HEK293 (cell line): Measurements from ENCODE around the gene SNX10.
A peak's percentile ranks its signal among the peaks of the same experiment; 100 is the strongest.

Experiments used
- BCL11B ChIP-seq: fragments of 450-650 bp; formaldehyde crosslinking; IDR thresholded peaks from 2 replicates; pipeline ENCODE4 v1.5.1; 2016; ENCODE audit warnings: low read depth, missing biosample characterization, missing genetic modification characterization
- BCL6B ChIP-seq: fragments of 450-650 bp; formaldehyde crosslinking; IDR thresholded peaks from 2 replicates; pipeline ENCODE4 v1.5.1; 2017; ENCODE audit warnings: missing biosample characterization, missing genetic modification characterization
- KLF17 ChIP-seq: fragments of 450-650 bp; formaldehyde crosslinking; IDR thresholded peaks from 2 replicates; pipeline ENCODE4 v1.5.1; 2016; ENCODE audit warnings: missing biosample characterization, missing genetic modification characterization
- KLF7 ChIP-seq: fragments of 450-650 bp; formaldehyde crosslinking; IDR thresholded peaks from 2 replicates; pipeline ENCODE4 v1.5.1; 2016; ENCODE audit warnings: missing biosample characterization, missing genetic modification characterization, borderline replicate concordance
- KLF9 ChIP-seq: fragments of 450-650 bp; formaldehyde crosslinking; IDR thresholded peaks from 2 replicates; pipeline ENCODE4 v1.5.1; 2016; ENCODE audit warnings: missing biosample characterization, missing genetic modification characterization, low read depth
- OVOL3 ChIP-seq: fragments of 450-650 bp; formaldehyde crosslinking; IDR thresholded peaks from 2 replicates; pipeline ENCODE4 v1.5.1; 2016; ENCODE audit warnings: missing biosample characterization, missing genetic modification characterization
- PRDM2 ChIP-seq: fragments of 450-650 bp; formaldehyde crosslinking; IDR thresholded peaks from 2 replicates; pipeline ENCODE4 v1.5.1; 2016; ENCODE audit warnings: missing biosample characterization, missing genetic modification characterization, borderline replicate concordance
- SALL2 ChIP-seq: fragments of 450-650 bp; formaldehyde crosslinking; IDR thresholded peaks from 2 replicates; pipeline ENCODE4 v1.5.0; 2017; ENCODE audit warnings: missing biosample characterization, mild to moderate bottlenecking, missing genetic modification characterization, borderline replicate concordance
- TSHZ1 ChIP-seq: fragments of 450-650 bp; formaldehyde crosslinking; IDR thresholded peaks from 2 replicates; pipeline ENCODE4 v1.5.1; 2016; ENCODE audit warnings: missing biosample characterization, missing genetic modification characterization, borderline replicate concordance
- ZNF221 ChIP-seq: fragments of 450-650 bp; formaldehyde crosslinking; IDR thresholded peaks from 2 replicates; pipeline ENCODE4 v1.5.1; 2017; ENCODE audit warnings: missing biosample characterization, missing genetic modification characterization, borderline replicate concordance
- ZNF324 ChIP-seq: fragments of 450-650 bp; formaldehyde crosslinking; IDR thresholded peaks from 2 replicates; pipeline ENCODE4 v1.5.1; 2016; ENCODE audit warnings: missing biosample characterization, missing genetic modification characterization
- ZNF341 ChIP-seq: fragments of 450-650 bp; formaldehyde crosslinking; IDR thresholded peaks from 2 replicates; pipeline ENCODE4; 2016; ENCODE audit warnings: low read depth, missing biosample characterization, missing genetic modification characterization
- ZNF362 ChIP-seq: fragments of 450-650 bp; formaldehyde crosslinking; IDR thresholded peaks from 2 replicates; pipeline ENCODE4 v1.5.1; 2016; ENCODE audit warnings: missing biosample characterization, missing genetic modification characterization
- ZNF366 ChIP-seq: fragments of 450-650 bp; formaldehyde crosslinking; conservative IDR thresholded peaks from 2 replicates; pipeline ENCODE4 v1.5.1; 2016; ENCODE audit warnings: missing biosample characterization, missing genetic modification characterization
- ZNF37A ChIP-seq: fragments of 450-650 bp; IDR thresholded peaks from 2 replicates; pipeline ENCODE4 v1.5.1; 2018; ENCODE audit warnings: missing biosample characterization, missing genetic modification characterization
- ZNF433 ChIP-seq: fragments of 450-650 bp; formaldehyde crosslinking; IDR thresholded peaks from 2 replicates; pipeline ENCODE4 v1.5.1; 2016; ENCODE audit warnings: missing biosample characterization, missing genetic modification characterization, low read depth
- ZNF544 ChIP-seq: fragments of 450-650 bp; formaldehyde crosslinking; IDR thresholded peaks from 2 replicates; pipeline ENCODE4 v1.5.0; 2017; ENCODE audit warnings: missing biosample characterization, missing genetic modification characterization
- ZNF580 ChIP-seq: fragments of 450-650 bp; formaldehyde crosslinking; IDR thresholded peaks from 2 replicates; pipeline ENCODE4 v1.5.1; 2016; ENCODE audit warnings: missing biosample characterization, missing genetic modification characterization
- ZNF621 ChIP-seq: fragments of 450-650 bp; formaldehyde crosslinking; IDR thresholded peaks from 2 replicates; pipeline ENCODE4 v1.5.1; 2017; ENCODE audit warnings: missing biosample characterization, missing genetic modification characterization
- ZNF664 ChIP-seq: fragments of 450-650 bp; formaldehyde crosslinking; IDR thresholded peaks from 2 replicates; pipeline ENCODE4 v1.5.1; 2016; ENCODE audit warnings: missing biosample characterization, missing genetic modification characterization
- ZNF701 ChIP-seq: fragments of 450-650 bp; formaldehyde crosslinking; IDR thresholded peaks from 2 replicates; pipeline ENCODE4 v1.5.1; 2016; ENCODE audit warnings: missing biosample characterization, missing genetic modification characterization
- ZNF704 ChIP-seq: fragments of 450-650 bp; formaldehyde crosslinking; IDR thresholded peaks from 2 replicates; pipeline ENCODE4 v1.5.1; 2016; ENCODE audit warnings: missing biosample characterization, missing genetic modification characterization
- ZNF776 ChIP-seq: fragments of 450-650 bp; formaldehyde crosslinking; IDR thresholded peaks from 2 replicates; pipeline ENCODE4 v1.5.0; 2017; ENCODE audit warnings: missing biosample characterization, missing genetic modification characterization, borderline replicate concordance
- ZNF777 ChIP-seq: fragments of 450-650 bp; formaldehyde crosslinking; IDR thresholded peaks from 2 replicates; pipeline ENCODE4 v1.5.1; 2017; ENCODE audit warnings: missing biosample characterization, missing genetic modification characterization, borderline replicate concordance
- ZNF843 ChIP-seq: fragments of 450-650 bp; formaldehyde crosslinking; IDR thresholded peaks from 2 replicates; pipeline ENCODE4 v1.5.1; 2016; ENCODE audit warnings: missing biosample characterization, missing genetic modification characterization

SNX10 gene

GRCh38 chr7:26291699-26292538, at the start of gene SNX10 (continued):
- TF ChIP-seq TSHZ1: no peak
- no peak for TF ChIP-seq OVOL3 (tag by site-specific recombination)
- no peak for TF ChIP-seq ZNF664
- TF ChIP-seq ZNF324: no peak
- no peak for TF ChIP-seq ZNF704
- TF ChIP-seq ZNF580 (tag by site-specific recombination): no peak
- TF ChIP-seq ZNF843 (tag by site-specific recombination): no peak
- no peak for TF ChIP-seq KLF7 (tag by site-specific recombination)
- no peak for TF ChIP-seq PRDM2 (tag by site-specific recombination)
- TF ChIP-seq ZNF701 (tag by site-specific recombination): no peak
- no peak; the same call in 1 of the 2 replicates for TF ChIP-seq KLF9 (tag by site-specific recombination)
- TF ChIP-seq BCL11B (tag by site-specific recombination): no peak
- TF ChIP-seq ZNF544 (tag by site-specific recombination): no peak
- no peak for TF ChIP-seq ZNF433
- TF ChIP-seq ZNF221 (tag by site-specific recombination): no peak
- peak; percentile 24; the same call in 1 of the 2 replicates for TF ChIP-seq KLF17 (tag by site-specific recombination)
- TF ChIP-seq ZNF37A: no peak
- no peak for TF ChIP-seq SALL2 (tag by site-specific recombination)
- no peak for TF ChIP-seq ZNF621
- no peak for TF ChIP-seq ZNF362 (tag by site-specific recombination)
- no peak for TF ChIP-seq ZNF777 (tag by site-specific recombination)
- TF ChIP-seq ZNF341 (tag by site-specific recombination): peak; percentile 87
- no peak for TF ChIP-seq ZNF366 (tag by site-specific recombination)
- TF ChIP-seq ZNF776 (tag by site-specific recombination): no peak
- TF ChIP-seq BCL6B (tag by site-specific recombination): no peak
